Endothelial cell of umbilical vein (primary cell): ENCODE results near the gene METTL24. TPM values are rescaled to one million over a fixed set of nuclear protein-coding genes. Genes with fewer than 3 reads are reported as not detected.

ENCODE experiments used
- BruUV-seq: library from RNA; stranded (reverse); fragments of 400-500 nt; replicated peaks from 2 replicates; lab custom pipeline; 2021; lab: Mats Ljungman, UMichigan
- CTCF ChIA-PET: fragments of 300-600, 350-600 bp; sonication (Branson Sonifier 250); formaldehyde crosslinking; loops from one replicate; lab custom pipeline; 2021; ENCODE audit warnings: antibody characterized with exemption, inconsistent platforms; lab: Charles Lee
- POLR2A ChIA-PET: fragments of 300-600, 350-600 bp; sonication (Branson Sonifier 250); formaldehyde crosslinking; loops from one replicate; lab custom pipeline; 2021; ENCODE audit warnings: antibody characterized with exemption, inconsistent platforms; lab: Charles Lee
- DNase-seq: peaks from one replicate; pipeline ENCODE4 v3.0.0-alpha.2; 2011; ENCODE audit warnings: low read depth, low spot score
- FAIRE-seq: peaks from 2 replicates; lab custom pipeline; 2011; peaks lifted over from hg19 to GRCh38; lab: Jason Lieb, UNC
- H2AFZ ChIP-seq: 2 replicates; pipeline ENCODE4 v1.6.0; 2012; ENCODE audit warnings: low read depth, low read length, control low read depth, inconsistent platforms
- H3K27ac ChIP-seq: 2 replicates; pipeline ENCODE4 v1.5.1; 2011; ENCODE audit warnings: low read depth, mild to moderate bottlenecking, control low read depth, low read length, moderate library complexity; ENCODE audit not compliant: insufficient read depth
- H3K27me3 ChIP-seq, 2 experiments: 2 replicates each; pipeline versions ENCODE4 v1.6.0 to v1.6.1; 2011; ENCODE audit warnings: low read length in 2 of 2, mixed read lengths in 1 of 2; ENCODE audit not compliant: control insufficient read depth in 2 of 2, insufficient read depth in 2 of 2
- H3K36me3 ChIP-seq, 2 experiments: 2 replicates in 1 of 2; 3 replicates in 1 of 2; pipeline ENCODE4 v1.5.1; 2011; ENCODE audit warnings: low read length in 2 of 2, mild to moderate bottlenecking in 1 of 2, moderate library complexity in 1 of 2; ENCODE audit not compliant: control insufficient read depth in 2 of 2, insufficient read depth in 2 of 2; ENCODE audit errors: extremely low read depth in 1 of 2
- H3K4me1 ChIP-seq: 3 replicates; pipeline ENCODE4 v1.5.1; 2011; ENCODE audit warnings: mild to moderate bottlenecking, low read length; ENCODE audit not compliant: control insufficient read depth, insufficient read depth; ENCODE audit errors: extremely low read depth
- H3K4me2 ChIP-seq: 2 replicates; pipeline ENCODE4 v1.6.1; 2011; ENCODE audit warnings: low read length, control low read depth, mixed read lengths; ENCODE audit not compliant: insufficient read depth
- H3K4me3 ChIP-seq, 3 experiments: fragments of 200-600 bp in 1 of 3; sonication (generic), shearing (Covaris generic) in 1 of 3; replicated peaks in 1 of 3; 2 replicates each; pipeline ENCODE4 v1.5.1; 2011 to 2016; ENCODE audit warnings: control low read depth in 3 of 3, low read length in 3 of 3, mild to moderate bottlenecking in 2 of 3, inconsistent platforms in 1 of 3, low read depth in 1 of 3, moderate library complexity in 1 of 3; ENCODE audit not compliant: insufficient read depth in 1 of 3
- H3K79me2 ChIP-seq: 2 replicates; pipeline ENCODE4 v1.6.0; 2012; ENCODE audit warnings: low read length, inconsistent platforms; ENCODE audit not compliant: control insufficient read depth, insufficient read depth
- H3K9ac ChIP-seq: replicated peaks from 2 replicates; pipeline ENCODE3; 2011; ENCODE audit warnings: low read length, control low read depth; ENCODE audit not compliant: insufficient read depth; ENCODE audit errors: extremely low read depth
- H3K9me1 ChIP-seq: replicated peaks from 3 replicates; pipeline ENCODE4 v1.6.0; 2011; ENCODE audit warnings: mild to moderate bottlenecking, low read length; ENCODE audit not compliant: control insufficient read depth, insufficient read depth; ENCODE audit errors: extremely low read depth
- H3K9me3 ChIP-seq: replicated peaks from 2 replicates; pipeline ENCODE4 v1.5.1; 2012; ENCODE audit warnings: low read length, inconsistent platforms; ENCODE audit not compliant: control insufficient read depth, insufficient read depth
- H4K20me1 ChIP-seq: replicated peaks from 2 replicates; pipeline ENCODE3; 2011; ENCODE audit warnings: mild to moderate bottlenecking, low read length; ENCODE audit not compliant: control insufficient read depth, insufficient read depth; ENCODE audit errors: extremely low read depth
- EZH2 ChIP-seq: IDR thresholded peaks from 2 replicates; pipeline ENCODE4 v1.6.1; 2012; ENCODE audit warnings: borderline replicate concordance, low read depth, mild to moderate bottlenecking, moderate library complexity, low read length, inconsistent platforms; ENCODE audit not compliant: severe bottlenecking
- FOS ChIP-seq: IDR thresholded peaks from 2 replicates; pipeline ENCODE4 v1.6.1; 2011; ENCODE audit warnings: mild to moderate bottlenecking, low read length, moderate library complexity, borderline replicate concordance; ENCODE audit not compliant: insufficient read depth
- GATA2 ChIP-seq: IDR thresholded peaks from 2 replicates; pipeline ENCODE4 v1.7.0; 2011; ENCODE audit warnings: low read depth, mild to moderate bottlenecking, moderate library complexity, mixed read lengths, low read length; ENCODE audit not compliant: insufficient read length, insufficient read depth
- JUN ChIP-seq: IDR thresholded peaks from 2 replicates; pipeline ENCODE4 v1.6.1; 2011; ENCODE audit warnings: borderline replicate concordance, low read depth; ENCODE audit not compliant: insufficient read length, insufficient read depth
- MYC ChIP-seq: IDR thresholded peaks from one replicate; pipeline ENCODE4 v1.6.1; 2011; ENCODE audit warnings: mild to moderate bottlenecking, low read depth, low read length
- POLR2A ChIP-seq: IDR thresholded peaks from 2 replicates; pipeline ENCODE4 v1.6.1; 2012; ENCODE audit warnings: low read depth, mild to moderate bottlenecking, control low read depth, low read length
- POLR2AphosphoS5 ChIP-seq: IDR thresholded peaks from 2 replicates; pipeline ENCODE4 v1.6.1; 2012; ENCODE audit warnings: low read depth, mild to moderate bottlenecking, control low read depth, low read length, moderate library complexity; ENCODE audit not compliant: insufficient read depth
- dilution Hi-C: fragments of 300-500 bp; cut with MboI; formaldehyde crosslinking; loops from one replicate; pipeline ENCODE4 v1.15.0; 2019; ENCODE audit warnings: low sequenced_read_pairs; ENCODE audit not compliant: extremely low pct_ligation_motif_present
- intact Hi-C: fragments of 100-400 bp; cut with micrococcal nuclease; formaldehyde crosslinking; loops from one replicate; pipeline ENCODE4 v1.10.0; 2022
- polyA plus RNA-seq, 4 experiments: library from polyadenylated mRNA; depleted of rRNA in 3 of 4; stranded (reverse) in 3 of 4; unstranded in 1 of 4; fragments of >200 nt; gene quantifications; 2 replicates each; pipeline versions ENCODE4 v1.2.1 to v1.2.3, GENCODE V29; 2011 to 2012; ENCODE audit warnings: missing spikeins in 1 of 4
- total RNA-seq: library from RNA; stranded (reverse); gene quantifications from 2 replicates; pipeline ENCODE4 v1.2.3, GENCODE V29; 2021
- TF ChIP-seq, protein P1 (sequence below), 2 donors: IDR thresholded peaks; 1 replicate in 1 of 2; 2 replicates in 1 of 2; pipeline ENCODE4 v1.5.1; 2011; ENCODE audit warnings: low read length in 2 of 2, mild to moderate bottlenecking in 2 of 2, moderate library complexity in 2 of 2, control low read depth in 1 of 2, inconsistent platforms in 1 of 2, low read depth in 1 of 2; ENCODE audit not compliant: insufficient read depth in 1 of 2; ENCODE audit errors: extremely low read depth in 1 of 2
- TF ChIP-seq, protein P2 (sequence below): IDR thresholded peaks from 2 replicates; pipeline ENCODE4 v1.6.1; 2011; ENCODE audit not compliant: insufficient read depth, insufficient read length

Gene METTL24
- total and polyA plus RNA-seq, 2 donors (not counting 3 experiments of a cell fraction or from before 2014, with no cell fraction given), result not detected

DNA sequence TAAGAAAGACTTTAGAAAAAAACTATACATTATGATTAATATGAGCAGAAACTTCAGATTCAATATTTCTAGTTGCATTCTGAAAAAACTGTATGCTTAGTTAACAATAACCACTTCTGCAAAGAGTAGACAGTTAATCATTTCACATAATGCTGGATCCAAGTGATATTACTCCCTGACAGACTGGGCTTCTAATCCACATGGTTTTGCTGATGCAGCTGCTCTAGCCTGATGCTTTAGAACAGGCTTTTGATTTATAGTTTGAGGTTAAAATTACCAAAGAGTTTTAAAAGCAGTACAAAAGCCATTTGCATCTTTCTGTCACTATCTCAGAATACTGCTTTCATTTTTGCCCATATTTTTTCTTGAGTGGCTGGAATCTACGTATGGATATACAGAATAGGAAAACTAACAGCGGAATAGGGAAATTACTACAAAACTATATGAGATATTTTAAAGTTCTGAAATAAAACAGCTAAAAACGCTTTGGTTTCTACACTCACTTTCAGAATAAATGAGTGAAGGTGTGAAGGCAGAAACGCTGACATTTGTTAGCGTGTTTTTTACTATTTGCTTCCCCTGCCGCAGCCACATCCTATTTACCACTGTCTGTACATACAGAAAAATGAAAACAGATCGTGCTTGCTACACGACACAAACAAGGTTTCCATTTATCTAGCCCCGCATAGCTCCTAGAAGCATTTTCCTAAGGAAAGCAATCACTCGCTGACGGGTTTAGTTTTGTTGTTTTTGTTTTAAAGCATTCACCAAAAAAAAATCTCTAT, 61.7 kb downstream of the METTL24 start:
- Histone ChIP-seq H3K27ac (no peak overlapping the region), H3K79me2 (no peaks in the 10 kb centered on the region), H3K9me3 (no peaks in the 10 kb centered on the region), H3K27me3 (peaks cover 4 to 8% of the 10 kb centered on the region in 2 experiments), H3K4me1 (no peaks in the 10 kb centered on the region), H3K4me2 (no peak overlapping the region), H3K4me3 (no peak overlapping the region), H3K9ac (no peak overlapping the region), H4K20me1 (no peaks in the 10 kb centered on the region), H3K9me1 (no peaks in the 10 kb centered on the region), H2AFZ (no peak overlapping the region), H3K36me3 (no peaks in the 10 kb centered on the region)
- no peak for DNase-seq
- ChIA-PET POLR2A (no interaction called here), CTCF (interaction anchor here (1.6 kb wide), 1 partner anchor 46 kb away, joined by 4 read pairs; no protein-coding TSS in a partner anchor)
- TF ChIP-seq EZH2, result no peak
- no peak for TF ChIP-seq POLR2AphosphoS5
- TF ChIP-seq, protein P1, sequence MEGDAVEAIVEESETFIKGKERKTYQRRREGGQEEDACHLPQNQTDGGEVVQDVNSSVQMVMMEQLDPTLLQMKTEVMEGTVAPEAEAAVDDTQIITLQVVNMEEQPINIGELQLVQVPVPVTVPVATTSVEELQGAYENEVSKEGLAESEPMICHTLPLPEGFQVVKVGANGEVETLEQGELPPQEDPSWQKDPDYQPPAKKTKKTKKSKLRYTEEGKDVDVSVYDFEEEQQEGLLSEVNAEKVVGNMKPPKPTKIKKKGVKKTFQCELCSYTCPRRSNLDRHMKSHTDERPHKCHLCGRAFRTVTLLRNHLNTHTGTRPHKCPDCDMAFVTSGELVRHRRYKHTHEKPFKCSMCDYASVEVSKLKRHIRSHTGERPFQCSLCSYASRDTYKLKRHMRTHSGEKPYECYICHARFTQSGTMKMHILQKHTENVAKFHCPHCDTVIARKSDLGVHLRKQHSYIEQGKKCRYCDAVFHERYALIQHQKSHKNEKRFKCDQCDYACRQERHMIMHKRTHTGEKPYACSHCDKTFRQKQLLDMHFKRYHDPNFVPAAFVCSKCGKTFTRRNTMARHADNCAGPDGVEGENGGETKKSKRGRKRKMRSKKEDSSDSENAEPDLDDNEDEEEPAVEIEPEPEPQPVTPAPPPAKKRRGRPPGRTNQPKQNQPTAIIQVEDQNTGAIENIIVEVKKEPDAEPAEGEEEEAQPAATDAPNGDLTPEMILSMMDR (IDR thresholded peaks at IDR 0.05; ENCODE audit: extremely low read depth in 1 of 2, insufficient read depth in 1 of 2, low read depth in 1 of 2, low read length in 2 of 2), result no peak
- TF ChIP-seq POLR2A, result no peak
- TF ChIP-seq GATA2, result no peak
- TF ChIP-seq JUN, result no peak
- TF ChIP-seq MYC, result no peak
- TF ChIP-seq, protein P2, sequence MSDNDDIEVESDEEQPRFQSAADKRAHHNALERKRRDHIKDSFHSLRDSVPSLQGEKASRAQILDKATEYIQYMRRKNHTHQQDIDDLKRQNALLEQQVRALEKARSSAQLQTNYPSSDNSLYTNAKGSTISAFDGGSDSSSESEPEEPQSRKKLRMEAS, result no peak
- no peak for TF ChIP-seq FOS
- dilution Hi-C loops (no loop called here), intact Hi-C loops (no loop called here)
- FAIRE-seq, result no peak
- no TSS peak for BruUV-seq
